Measurements from ENCODE around the gene RBMS1.

Gene RBMS1

DNA sequence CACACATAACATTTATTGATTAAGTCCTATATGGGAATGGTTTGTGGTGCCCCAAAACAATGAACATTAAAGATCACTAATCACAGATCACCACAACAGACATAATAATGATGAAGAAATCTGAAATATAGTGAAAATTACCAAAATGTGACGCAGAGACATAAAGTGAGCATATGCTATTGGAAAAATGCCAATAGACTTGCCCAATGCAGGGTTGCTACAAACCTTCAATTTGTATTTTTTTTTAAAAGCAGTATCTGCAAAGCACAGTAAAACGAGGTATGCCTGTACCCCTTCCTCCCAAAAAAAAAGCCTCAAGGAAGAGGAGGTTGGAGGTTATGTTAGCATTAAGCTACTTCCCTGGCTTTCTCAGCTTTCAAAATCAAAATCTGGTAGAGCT, 131.1 kb downstream of the RBMS1 start:
- no peaks in the 10 kb centered on the region for H3K9me2 ChIP-seq (replicated peaks; ENCODE audit: low read depth, low read length)
- no peaks in the 10 kb centered on the region for H3F3A ChIP-seq (ENCODE audit: low read depth)
- no peak overlapping the region for H3K4me3 ChIP-seq (ENCODE audit: low read length, poor library complexity, severe bottlenecking)
- no peaks in the 10 kb centered on the region for H3K27me3 ChIP-seq (ENCODE audit: insufficient read depth, low read length, poor library complexity, severe bottlenecking)
- no peaks in the 10 kb centered on the region for H4K20me1 ChIP-seq (ENCODE audit: insufficient read depth, low read length, poor library complexity, severe bottlenecking)
- TF ChIP-seq, protein P1, sequence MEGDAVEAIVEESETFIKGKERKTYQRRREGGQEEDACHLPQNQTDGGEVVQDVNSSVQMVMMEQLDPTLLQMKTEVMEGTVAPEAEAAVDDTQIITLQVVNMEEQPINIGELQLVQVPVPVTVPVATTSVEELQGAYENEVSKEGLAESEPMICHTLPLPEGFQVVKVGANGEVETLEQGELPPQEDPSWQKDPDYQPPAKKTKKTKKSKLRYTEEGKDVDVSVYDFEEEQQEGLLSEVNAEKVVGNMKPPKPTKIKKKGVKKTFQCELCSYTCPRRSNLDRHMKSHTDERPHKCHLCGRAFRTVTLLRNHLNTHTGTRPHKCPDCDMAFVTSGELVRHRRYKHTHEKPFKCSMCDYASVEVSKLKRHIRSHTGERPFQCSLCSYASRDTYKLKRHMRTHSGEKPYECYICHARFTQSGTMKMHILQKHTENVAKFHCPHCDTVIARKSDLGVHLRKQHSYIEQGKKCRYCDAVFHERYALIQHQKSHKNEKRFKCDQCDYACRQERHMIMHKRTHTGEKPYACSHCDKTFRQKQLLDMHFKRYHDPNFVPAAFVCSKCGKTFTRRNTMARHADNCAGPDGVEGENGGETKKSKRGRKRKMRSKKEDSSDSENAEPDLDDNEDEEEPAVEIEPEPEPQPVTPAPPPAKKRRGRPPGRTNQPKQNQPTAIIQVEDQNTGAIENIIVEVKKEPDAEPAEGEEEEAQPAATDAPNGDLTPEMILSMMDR (conservative IDR thresholded peaks at IDR 0.05; ENCODE audit: low read length) = no peak
- no peak for TF ChIP-seq EZH2phosphoT487 (IDR thresholded peaks at IDR 0.05; ENCODE audit: borderline replicate concordance)
- H3K36me3 ChIP-seq (ENCODE audit: insufficient read depth, low read length) = peaks cover 53% of the 10 kb centered on the region
- H3K4me1 ChIP-seq (ENCODE audit: insufficient read depth, low read length, poor library complexity, severe bottlenecking) = peaks cover 12% of the 10 kb centered on the region
- no peak overlapping the region for H3K9ac ChIP-seq (ENCODE audit: low read depth, low read length, poor library complexity, severe bottlenecking)
- H2AFZ ChIP-seq (ENCODE audit: low read length) = no peak overlapping the region
- no peak overlapping the region for H3K4me2 ChIP-seq (ENCODE audit: low read depth, low read length, poor library complexity, severe bottlenecking)
- H3K79me2 ChIP-seq (ENCODE audit: insufficient read depth, low read length) = peaks cover 92% of the 10 kb centered on the region
- H3K9me3 ChIP-seq (ENCODE audit: insufficient read depth, low read depth, low read length) = no peaks in the 10 kb centered on the region

DNA sequence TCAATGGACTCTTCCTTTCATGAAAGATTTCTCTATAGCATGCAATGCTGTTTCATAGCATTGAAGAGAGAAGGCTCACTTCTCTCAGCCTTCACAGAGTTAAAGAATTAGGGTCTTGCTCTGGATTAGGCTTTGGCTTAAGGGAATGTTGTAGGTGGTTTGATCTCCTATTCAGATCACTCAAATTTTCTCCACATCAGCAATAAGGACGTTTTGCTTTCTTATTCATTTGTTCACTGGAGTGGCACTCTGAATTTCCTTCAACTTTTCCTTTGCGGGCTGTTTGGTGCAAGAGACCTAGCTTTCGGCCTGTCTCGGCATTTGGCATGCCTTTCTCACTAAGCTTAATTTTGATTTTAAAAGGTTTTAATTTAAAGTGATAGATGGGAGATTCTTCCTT, 131.6 kb downstream of the RBMS1 start:
- Histone ChIP-seq H3K4me3 (ENCODE audit: low read length, poor library complexity, severe bottlenecking) (no peak overlapping the region), H3K79me2 (ENCODE audit: insufficient read depth, low read length) (peaks cover 92% of the 10 kb centered on the region), H3F3A (ENCODE audit: low read depth) (no peaks in the 10 kb centered on the region), H3K9ac (ENCODE audit: low read depth, low read length, poor library complexity, severe bottlenecking) (no peak overlapping the region), H3K4me2 (ENCODE audit: low read depth, low read length, poor library complexity, severe bottlenecking) (no peak overlapping the region), H2AFZ (ENCODE audit: low read length) (no peak overlapping the region), H3K4me1 (ENCODE audit: insufficient read depth, low read length, poor library complexity, severe bottlenecking) (peaks cover 10% of the 10 kb centered on the region), H4K20me1 (ENCODE audit: insufficient read depth, low read length, poor library complexity, severe bottlenecking) (no peaks in the 10 kb centered on the region), H3K36me3 (ENCODE audit: insufficient read depth, low read length) (peaks cover 52% of the 10 kb centered on the region), H3K9me3 (ENCODE audit: insufficient read depth, low read depth, low read length) (no peaks in the 10 kb centered on the region), H3K27me3 (ENCODE audit: insufficient read depth, low read length, poor library complexity, severe bottlenecking) (no peaks in the 10 kb centered on the region), H3K9me2 (replicated peaks; ENCODE audit: low read depth, low read length) (no peaks in the 10 kb centered on the region)
- no peak for TF ChIP-seq EZH2phosphoT487 (IDR thresholded peaks at IDR 0.05; ENCODE audit: borderline replicate concordance)
- TF ChIP-seq, protein P1 (conservative IDR thresholded peaks at IDR 0.05; ENCODE audit: low read length) = no peak

DNA sequence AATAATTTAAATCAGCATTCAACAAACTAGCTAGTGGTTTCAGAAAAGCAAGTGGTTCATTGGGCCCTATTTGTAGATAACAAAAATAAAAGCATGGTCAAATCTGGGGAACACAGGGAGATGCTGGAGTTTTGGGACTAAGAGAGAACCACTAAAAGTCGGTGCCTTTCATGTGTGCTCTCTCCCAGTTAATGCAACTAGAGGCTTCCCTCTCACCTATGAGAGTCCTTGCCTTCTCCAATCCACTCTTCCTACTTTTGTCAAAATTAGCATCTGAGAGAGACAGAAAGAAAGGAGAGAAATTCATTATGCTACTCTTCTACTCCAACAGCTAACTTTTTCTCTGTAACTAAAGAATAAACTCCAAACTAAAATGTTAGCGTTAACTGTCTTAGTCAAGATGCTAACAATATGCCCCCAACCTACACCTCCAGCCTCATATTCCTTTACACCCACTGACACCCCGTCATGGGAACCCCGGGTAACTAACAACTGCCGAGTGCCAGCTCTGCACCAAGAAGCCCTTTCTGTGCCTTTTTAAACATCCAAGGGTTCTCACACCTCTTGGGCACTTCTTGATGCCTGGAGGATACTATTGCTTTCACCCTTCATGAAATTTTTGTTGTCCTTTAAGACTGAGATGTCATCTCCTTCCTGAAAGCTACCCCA, 133.4 kb downstream of the RBMS1 start:
- peaks cover 92% of the 10 kb centered on the region for H3K79me2 ChIP-seq (ENCODE audit: insufficient read depth, low read length)
- H3K9me2 ChIP-seq (replicated peaks; ENCODE audit: low read depth, low read length) = no peaks in the 10 kb centered on the region
- H3K9me3 ChIP-seq (ENCODE audit: insufficient read depth, low read depth, low read length) = no peaks in the 10 kb centered on the region
- no peaks in the 10 kb centered on the region for H3K27me3 ChIP-seq (ENCODE audit: insufficient read depth, low read length, poor library complexity, severe bottlenecking)
- H2AFZ ChIP-seq (ENCODE audit: low read length) = no peak overlapping the region
- H3K9ac ChIP-seq (ENCODE audit: low read depth, low read length, poor library complexity, severe bottlenecking) = no peak overlapping the region
- peaks cover 6% of the 10 kb centered on the region for H3K4me1 ChIP-seq (ENCODE audit: insufficient read depth, low read length, poor library complexity, severe bottlenecking)
- H3K4me3 ChIP-seq (ENCODE audit: low read length, poor library complexity, severe bottlenecking) = no peak overlapping the region
- peaks cover 38% of the 10 kb centered on the region for H3K36me3 ChIP-seq (ENCODE audit: insufficient read depth, low read length)
- no peaks in the 10 kb centered on the region for H3F3A ChIP-seq (ENCODE audit: low read depth)
- peaks cover 1% of the 10 kb centered on the region for H4K20me1 ChIP-seq (ENCODE audit: insufficient read depth, low read length, poor library complexity, severe bottlenecking)
- H3K4me2 ChIP-seq (ENCODE audit: low read depth, low read length, poor library complexity, severe bottlenecking) = no peak overlapping the region
- TF ChIP-seq, protein P1 (conservative IDR thresholded peaks at IDR 0.05; ENCODE audit: low read length) = no peak
- no peak for TF ChIP-seq EZH2phosphoT487 (IDR thresholded peaks at IDR 0.05; ENCODE audit: borderline replicate concordance)
